Psoas muscle (tissue), 8 donors: ENCODE measurements around the gene LRP3. TPM values are rescaled to one million over a fixed set of nuclear protein-coding genes. Genes with fewer than 3 reads are reported as not detected.

Experiments
- ATAC-seq, 4 donors: fragments of 200-7000 bp; cut with Tn5 transposase; one replicate each; pipeline ENCODE4 v1.9.1; 2020; ENCODE audit warnings: moderate library complexity in 3 of 4, mild to moderate bottlenecking in 2 of 4
- DNase-seq, 2 donors: peaks; one replicate each; pipeline ENCODE4 v3.0.0-alpha.2; 2020
- H3K27ac ChIP-seq: fragments of 200-600 bp; one replicate; pipeline ENCODE4 v1.8.0; 2022
- H3K27me3 ChIP-seq, 3 donors: fragments of 200-600 bp in 1 of 3; one replicate each; pipeline versions ENCODE4 v1.6.1 to v1.8.0; 2013 to 2022; ENCODE audit warnings: low read length in 2 of 3, mild to moderate bottlenecking in 2 of 3, moderate library complexity in 1 of 3; ENCODE audit not compliant: insufficient read depth in 3 of 3
- H3K36me3 ChIP-seq, 2 donors: fragments of 200-600 bp in 1 of 2; one replicate each; pipeline versions ENCODE4 v1.6.1 to v1.8.0; 2013 to 2022; ENCODE audit warnings: low read depth in 1 of 2, mild to moderate bottlenecking in 1 of 2, moderate library complexity in 1 of 2; ENCODE audit not compliant: insufficient read depth in 1 of 2
- H3K4me1 ChIP-seq: fragments of 200-600 bp; one replicate; pipeline ENCODE4 v1.8.0; 2022
- H3K4me3 ChIP-seq: fragments of 200-600 bp; one replicate; pipeline ENCODE4 v1.8.0; 2022; ENCODE audit warnings: mild to moderate bottlenecking
- H3K9me3 ChIP-seq: fragments of 200-600 bp; one replicate; pipeline ENCODE4 v1.8.0; 2022
- CTCF ChIP-seq: fragments of 200-600 bp; IDR thresholded peaks from one replicate; pipeline ENCODE4 v1.8.0; 2022; ENCODE audit warnings: antibody characterized with exemption
- WGBS, 3 donors: extraction: QIAGEN DNeasy Blood & Tissue Kit; methylation state at CpG; one replicate each; pipeline versions ENCODE4 v1.1.6 to v1.1.7; 2013; 5-methylcytosine and 5-hydroxymethylcytosine counted together
- intact Hi-C, 2 donors: fragments of 100-400 bp; cut with DNase I; formaldehyde crosslinking; loops; one replicate each; pipeline versions ENCODE4 v1.11.0 to v1.14.2; 2022
- polyA plus RNA-seq, 3 donors: library from polyadenylated mRNA; stranded (reverse); fragments of 200-250 nt; gene quantifications; one replicate each; pipeline ENCODE4 v1.2.3, GENCODE V29; 2013
- total RNA-seq, 4 donors: library from RNA; stranded (reverse); fragmentation: NEBNext Ultra II Directional in 2 of 4; extraction: Animal tissue kit (Norgen Biotek cat#: 25700) in 2 of 4; gene quantifications; one replicate each; pipeline versions ENCODE4 v1.2.1 to v1.2.4, GENCODE V29; 2021 to 2023
- donor health status: healthy with polysubstance abuse.
- donor health status: DM: no; HTN: no; CAD: no; lungs with moderate emphysema.
- donor health status: Bipolar disorder and iron deficiency.
- donor health status: healthy.
- donor health status: DM: yes; HTN: yes; CAD: no.
- donor health status: DM: no; HTN: no; CAD: no.
- donor health status: DM: no; HTN: no; CAD: no.
- donor health status: DM: yes; HTN: yes; CAD: no.

LRP3 gene
- total and polyA plus RNA-seq, 7 donors = 10.7 to 25.1 (median 18.8) TPM

- Histone ChIP-seq H3K36me3 (no peaks in the 10 kb centered on the region), H3K27me3 (no peaks in the 10 kb centered on the region), H3K4me1 (no peaks in the 10 kb centered on the region), H3K9me3 (no peaks in the 10 kb centered on the region), H3K4me3 (no peak overlapping the region), H3K27ac (no peak overlapping the region)
- intact Hi-C loops = no loop called here
- TF ChIP-seq CTCF = no peak
- 75 to 82% (median 76%) methylated on average over 8 of the region's 8 CpGs for WGBS, 3 donors
- DNase-seq = peak in 1 of 2 donors; percentile 43
- no peak for ATAC-seq
These were observed 46.1 kb downstream of the LRP3 start for GRCh38 chr19:33240181-33240771.

GRCh38 chr19:33241091-33241529, 47.0 kb downstream of the LRP3 start:
- no peaks in the 10 kb centered on the region for H3K4me1 ChIP-seq
- no peak overlapping the region for H3K4me3 ChIP-seq
- DNase-seq = peak in 1 of 2 donors; percentile 48
- no peaks in the 10 kb centered on the region for H3K9me3 ChIP-seq
- no peaks in the 10 kb centered on the region for H3K27me3 ChIP-seq
- H3K36me3 ChIP-seq = no peaks in the 10 kb centered on the region
- no peak for TF ChIP-seq CTCF
- intact Hi-C loops = loop anchor here in 1 of 2 donors (1.0 kb wide), 1 partner anchor 165 kb away; no protein-coding TSS in a partner anchor
- WGBS, 3 donors = 64 to 72% (median 67%) methylated on average over 11 of the region's 11 CpGs
- ATAC-seq = peak in 2 of 4 donors; percentile 14 to 32
- no peak overlapping the region for H3K27ac ChIP-seq

GRCh38 chr19:33241530-33242101, 47.5 kb downstream of the LRP3 start:
- WGBS, 3 donors = 13 to 20% (median 18%) methylated on average over 17 to 22 of the region's 22 CpGs
- H3K4me3 ChIP-seq = no peak overlapping the region
- intact Hi-C loops = loop anchor here in 1 of 2 donors (1.0 kb wide), 1 partner anchor 165 kb away; no protein-coding TSS in a partner anchor
- H3K4me1 ChIP-seq = no peaks in the 10 kb centered on the region
- H3K9me3 ChIP-seq = no peaks in the 10 kb centered on the region
- TF ChIP-seq CTCF = peak; percentile 81
- H3K27me3 ChIP-seq = no peaks in the 10 kb centered on the region
- DNase-seq = peak in 1 of 2 donors; percentile 60
- H3K27ac ChIP-seq = no peak overlapping the region
- H3K36me3 ChIP-seq = no peaks in the 10 kb centered on the region
- ATAC-seq = peak; percentile 49 to 89 (median 62)

- H3K27me3 ChIP-seq = no peaks in the 10 kb centered on the region
- intact Hi-C loops = no loop called here
- no peak for TF ChIP-seq CTCF
- no peak overlapping the region for H3K4me3 ChIP-seq
- peak in 1 of 4 donors; percentile 8 for ATAC-seq
- whole genome bisulfite sequencing, 3 donors = 65 to 76% (median 72%) methylated on average over 9 to 10 of the region's 10 CpGs
- H3K4me1 ChIP-seq = no peaks in the 10 kb centered on the region
- DNase-seq = no peak
- no peaks in the 10 kb centered on the region for H3K9me3 ChIP-seq
- H3K27ac ChIP-seq = no peak overlapping the region
- H3K36me3 ChIP-seq = no peaks in the 10 kb centered on the region
These were observed 48.0 kb downstream of the LRP3 start for GRCh38 chr19:33242131-33242530.
